ENCODE results near the gene HMX1. TPM values are rescaled to one million over a fixed set of nuclear protein-coding genes. Genes with fewer than 3 reads are reported as not detected.

The HMX1 gene
- polyA plus RNA-seq, 3 donors: not detected

DNA sequence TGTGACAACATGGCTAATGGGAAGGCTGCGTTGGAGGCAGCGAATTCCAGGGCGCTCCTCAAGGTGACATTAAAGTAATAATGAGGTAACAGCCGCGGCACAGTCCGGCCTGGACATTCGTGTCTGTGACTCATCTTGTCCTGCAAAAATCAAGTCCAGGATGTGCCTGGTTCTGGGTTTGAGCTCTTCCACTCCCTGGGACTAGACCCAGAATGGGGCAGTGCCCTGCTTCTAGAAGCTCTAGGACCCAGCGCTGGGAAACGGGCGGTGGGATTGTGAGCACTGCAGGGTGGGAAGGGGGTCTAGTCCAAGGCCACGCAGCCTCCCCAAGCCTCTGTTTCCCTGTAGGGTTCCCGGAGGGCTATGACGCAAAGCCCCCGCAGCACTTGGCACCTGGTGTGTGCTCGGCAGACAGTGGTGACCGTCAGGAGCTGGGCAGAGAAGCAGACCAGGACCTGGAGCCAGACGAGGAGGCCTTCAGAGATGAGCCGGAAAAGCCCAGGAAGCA lies 34.9 kb downstream of the HMX1 start:
- no peak for DNase-seq (ENCODE audit: extremely low read depth in 1 of 11, low read depth in 9 of 11, low spot score in 4 of 11)

DNA sequence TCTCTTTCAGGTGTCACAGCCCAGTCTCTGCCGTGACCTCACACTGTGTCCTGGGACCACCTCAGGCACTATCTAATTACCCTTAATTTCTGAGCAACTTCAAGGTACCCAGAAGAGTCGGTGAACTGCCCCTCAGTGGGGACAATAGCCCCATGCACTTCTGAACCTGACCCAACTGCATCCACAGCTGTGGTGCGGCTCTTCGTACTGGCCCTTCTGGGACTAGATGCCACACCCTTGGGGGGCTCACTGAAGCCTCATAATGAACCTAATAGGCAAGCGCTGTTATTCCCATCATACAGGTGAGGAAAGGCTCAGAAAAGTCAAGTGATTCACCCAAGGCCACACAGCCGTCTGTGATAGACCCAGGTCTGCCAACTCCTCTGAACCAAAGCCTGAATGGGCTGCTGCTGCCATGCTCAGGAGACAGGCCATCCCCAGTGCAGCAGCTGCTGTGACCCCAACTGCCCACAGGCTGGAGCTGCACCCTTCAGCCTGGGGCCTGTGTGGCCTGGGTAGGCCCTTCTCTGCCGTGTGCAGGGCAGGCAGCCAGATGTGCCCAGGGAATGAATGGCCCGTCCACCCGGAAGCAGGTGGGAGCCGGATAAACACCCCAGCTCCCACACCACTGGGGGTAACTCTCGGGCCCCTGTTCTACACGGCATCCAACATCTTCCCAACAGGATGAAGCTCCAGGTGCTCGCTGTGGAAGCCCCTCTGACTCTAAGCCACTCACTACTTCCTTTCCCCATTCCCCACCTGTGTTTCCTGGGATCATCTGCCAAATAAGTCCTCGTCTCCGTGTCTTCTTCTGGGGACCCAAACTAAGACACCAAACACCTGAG lies 35.9 kb downstream of the HMX1 start:
- DNase-seq (ENCODE audit: extremely low read depth in 1 of 11, low read depth in 9 of 11, low spot score in 4 of 11): no peak

DNA sequence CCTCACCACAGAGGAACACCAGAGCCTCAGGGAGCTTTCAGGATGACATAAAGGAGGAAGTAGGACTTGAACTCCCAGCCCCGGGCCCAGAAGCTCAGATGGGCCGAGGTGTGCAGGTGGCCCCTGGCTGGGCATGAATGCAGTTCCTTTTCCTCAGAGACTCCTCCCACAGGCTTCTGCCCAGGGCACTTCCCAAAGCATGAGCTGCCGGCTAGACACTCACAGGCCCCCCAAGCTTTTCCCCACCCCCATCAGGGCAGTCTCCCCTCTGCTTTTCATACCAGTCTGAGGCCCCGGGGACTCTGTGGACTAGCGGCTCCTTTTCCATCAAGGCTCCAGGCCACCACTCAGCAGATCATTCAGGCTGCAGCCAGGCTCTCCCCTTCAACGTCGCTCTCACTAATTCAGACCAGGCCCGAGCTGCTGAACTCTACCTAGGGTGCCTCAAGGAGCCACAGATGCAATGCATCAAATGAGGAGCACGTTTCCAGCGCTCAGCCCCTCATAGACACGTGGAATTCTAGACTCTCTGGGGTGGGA lies 36.9 kb downstream of the HMX1 start:
- DNase-seq (ENCODE audit: extremely low read depth in 1 of 11, low read depth in 9 of 11, low spot score in 4 of 11): no peak

DNA sequence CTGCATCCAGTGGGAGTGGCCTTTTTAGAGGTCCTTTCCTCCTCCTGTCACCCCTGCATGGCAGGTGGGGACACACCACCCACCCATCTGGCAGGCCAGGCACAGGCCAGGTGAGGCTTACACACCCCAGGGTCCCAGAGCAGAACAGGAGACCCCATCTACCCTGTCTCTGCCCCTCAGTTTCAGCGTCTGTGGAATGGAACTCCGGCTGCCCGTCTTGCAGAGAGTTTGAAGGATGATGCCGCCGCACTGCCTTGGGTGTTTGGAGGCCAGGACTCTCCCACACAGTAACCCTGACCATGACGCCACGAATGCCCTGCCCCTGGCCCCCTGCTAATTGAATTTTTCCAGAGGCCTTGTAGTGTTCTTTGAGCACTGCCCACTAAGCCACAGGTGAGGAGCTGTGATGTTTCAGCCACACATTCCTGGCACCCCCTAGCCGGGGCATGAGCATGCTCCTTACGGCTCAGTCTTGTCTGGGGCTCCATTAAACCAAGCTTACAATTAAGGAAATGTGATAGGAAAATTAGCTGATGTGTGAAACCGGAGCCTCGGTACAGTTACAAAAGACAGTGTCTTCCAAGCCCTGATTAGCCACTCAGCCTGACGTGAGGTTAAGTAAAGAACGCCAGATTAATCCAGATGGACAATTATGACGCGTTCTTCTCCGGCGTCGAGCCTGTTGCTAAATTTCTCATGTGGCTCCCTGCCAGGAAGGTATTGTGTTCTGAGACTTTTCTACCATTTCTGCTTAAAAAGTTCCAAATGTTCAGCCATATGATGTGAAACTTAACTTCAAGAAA lies 39.3 kb downstream of the HMX1 start:
- DNase-seq (ENCODE audit: extremely low read depth in 1 of 11, low read depth in 9 of 11, low spot score in 4 of 11): no peak

DNA sequence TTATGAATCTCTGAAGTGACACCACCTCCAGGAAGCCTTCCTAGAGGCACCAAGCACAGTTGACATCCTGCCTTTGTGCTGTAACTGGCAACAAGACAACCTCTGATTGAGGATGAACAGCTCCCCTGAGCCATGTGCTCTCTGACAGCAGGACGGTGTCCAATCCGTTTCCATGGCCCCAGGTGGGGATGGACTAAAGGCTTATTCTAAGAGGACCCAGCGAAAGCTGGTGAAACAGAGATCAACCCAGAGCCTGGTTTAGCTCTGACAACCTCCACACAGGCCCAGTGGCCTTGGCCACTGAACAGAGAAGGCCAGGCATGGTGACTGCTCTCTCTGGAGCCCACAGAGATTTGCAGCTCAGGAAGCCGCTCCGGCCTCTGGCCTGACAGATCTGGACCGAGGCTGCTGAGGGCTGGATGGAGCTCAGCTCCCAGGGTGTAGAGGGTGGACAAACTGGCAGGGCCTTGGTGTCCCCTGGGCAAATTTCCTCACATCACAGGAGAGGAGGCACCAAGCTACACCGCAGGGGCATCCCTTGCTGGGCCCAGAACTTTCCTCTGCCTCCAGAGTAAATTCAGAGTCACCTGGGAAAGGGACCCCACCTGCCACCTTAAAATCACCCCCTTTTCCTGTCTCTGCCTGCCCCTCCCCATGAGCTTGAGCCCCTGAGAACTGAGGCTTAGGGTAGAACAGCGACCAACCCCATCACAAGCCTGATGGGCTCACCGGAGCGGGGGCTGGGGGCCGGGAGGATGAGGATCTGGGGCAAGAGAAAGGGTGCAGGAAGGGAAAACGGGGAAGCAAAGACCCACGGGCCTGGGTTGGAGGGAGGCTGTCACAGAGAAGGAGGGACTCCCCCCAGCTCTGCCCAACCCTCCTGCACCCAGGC lies 40.2 kb downstream of the HMX1 start:
- no peak for DNase-seq (ENCODE audit: extremely low read depth in 1 of 11, low read depth in 9 of 11, low spot score in 4 of 11)

DNA sequence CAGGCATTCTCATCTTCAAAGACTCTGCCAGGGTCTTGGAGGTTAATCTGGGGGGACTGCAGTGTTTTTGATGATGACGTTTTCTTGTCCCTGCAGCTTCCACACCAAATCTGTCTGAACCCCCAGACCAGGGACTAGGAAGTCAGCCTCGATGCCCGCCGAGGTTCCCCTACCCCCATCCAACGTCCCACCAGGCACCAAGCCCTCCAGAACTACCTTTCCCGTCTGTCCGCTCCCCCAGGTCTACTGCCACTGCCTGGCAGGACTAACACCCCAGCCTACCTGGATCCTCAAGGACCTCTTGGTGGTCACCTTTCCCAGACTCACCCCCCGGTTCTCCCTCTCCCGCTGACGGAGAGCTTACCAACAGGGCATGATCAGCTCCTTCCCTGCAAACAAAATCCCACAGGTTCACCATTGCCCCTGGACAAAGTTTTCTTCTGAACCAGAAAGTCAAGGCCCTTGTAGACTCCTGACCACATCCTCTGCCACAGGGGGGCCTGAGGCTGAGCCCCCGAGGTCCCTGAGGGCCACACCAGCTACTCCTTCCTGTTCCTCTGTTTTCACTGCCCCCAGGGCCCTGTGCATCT lies 40.9 kb downstream of the HMX1 start:
- no peak for DNase-seq (ENCODE audit: extremely low read depth in 1 of 11, low read depth in 9 of 11, low spot score in 4 of 11)

DNA sequence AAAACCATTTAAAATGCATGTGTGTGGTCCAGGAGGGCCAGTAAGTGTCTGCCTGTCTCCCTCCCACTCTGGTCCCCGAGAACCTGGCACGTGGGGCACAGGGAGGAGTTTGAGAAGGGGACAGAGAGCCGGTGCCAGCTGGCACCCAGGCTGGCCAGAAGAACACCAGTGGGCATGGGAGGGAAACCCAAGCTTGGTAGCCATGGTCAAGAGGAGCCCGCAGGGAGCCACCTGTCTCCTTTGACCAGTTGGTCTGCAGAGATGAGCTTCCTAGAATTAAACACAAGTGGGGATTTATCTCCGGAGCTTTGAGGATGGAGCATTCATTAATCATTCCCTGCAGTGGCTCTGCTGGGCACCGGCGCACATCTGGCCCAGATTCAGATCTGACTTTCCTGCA lies 41.6 kb downstream of the HMX1 start:
- DNase-seq (ENCODE audit: extremely low read depth in 1 of 11, low read depth in 9 of 11, low spot score in 4 of 11): no peak

DNA sequence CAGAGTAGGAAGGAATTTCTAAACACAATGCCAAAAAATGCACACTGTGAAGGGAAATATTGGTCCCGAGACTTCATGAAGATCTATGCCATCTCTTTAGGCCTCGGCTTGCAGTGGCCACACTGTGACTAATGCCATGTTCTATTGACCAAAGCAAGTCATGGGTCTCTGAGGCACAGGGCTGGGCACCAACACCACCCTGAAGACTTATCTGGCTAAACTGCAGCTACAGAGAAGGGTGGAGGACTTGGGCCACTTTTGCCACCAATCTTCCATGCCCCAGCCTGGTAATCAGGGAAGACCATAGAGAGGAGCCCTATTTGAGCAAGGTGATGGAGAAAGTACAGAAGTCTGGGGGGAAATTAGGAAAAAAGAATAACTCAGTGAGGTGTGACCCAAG lies 42.1 kb downstream of the HMX1 start:
- no peak for DNase-seq (ENCODE audit: extremely low read depth in 1 of 11, low read depth in 9 of 11, low spot score in 4 of 11)

DNA sequence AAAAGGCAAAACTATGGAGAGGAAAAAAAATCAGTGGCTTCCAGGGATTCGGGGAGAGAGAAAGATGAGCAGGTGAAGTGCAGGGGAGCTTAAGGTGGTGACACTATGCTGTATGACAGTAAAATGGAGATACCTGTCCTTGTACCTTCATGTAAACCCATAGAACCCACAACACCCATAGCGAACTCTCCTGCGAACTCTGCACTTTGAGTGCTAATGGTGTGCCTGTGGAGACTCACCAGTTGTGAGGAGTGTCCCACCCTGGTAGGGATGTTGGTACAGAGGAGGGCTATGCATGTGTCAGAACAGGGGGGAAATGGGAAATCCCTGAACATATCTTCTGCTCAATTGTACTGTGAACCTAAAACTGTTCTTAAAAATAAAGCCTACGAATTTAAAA lies 42.8 kb downstream of the HMX1 start:
- no peak for DNase-seq (ENCODE audit: extremely low read depth in 1 of 11, low read depth in 9 of 11, low spot score in 4 of 11)

DNA sequence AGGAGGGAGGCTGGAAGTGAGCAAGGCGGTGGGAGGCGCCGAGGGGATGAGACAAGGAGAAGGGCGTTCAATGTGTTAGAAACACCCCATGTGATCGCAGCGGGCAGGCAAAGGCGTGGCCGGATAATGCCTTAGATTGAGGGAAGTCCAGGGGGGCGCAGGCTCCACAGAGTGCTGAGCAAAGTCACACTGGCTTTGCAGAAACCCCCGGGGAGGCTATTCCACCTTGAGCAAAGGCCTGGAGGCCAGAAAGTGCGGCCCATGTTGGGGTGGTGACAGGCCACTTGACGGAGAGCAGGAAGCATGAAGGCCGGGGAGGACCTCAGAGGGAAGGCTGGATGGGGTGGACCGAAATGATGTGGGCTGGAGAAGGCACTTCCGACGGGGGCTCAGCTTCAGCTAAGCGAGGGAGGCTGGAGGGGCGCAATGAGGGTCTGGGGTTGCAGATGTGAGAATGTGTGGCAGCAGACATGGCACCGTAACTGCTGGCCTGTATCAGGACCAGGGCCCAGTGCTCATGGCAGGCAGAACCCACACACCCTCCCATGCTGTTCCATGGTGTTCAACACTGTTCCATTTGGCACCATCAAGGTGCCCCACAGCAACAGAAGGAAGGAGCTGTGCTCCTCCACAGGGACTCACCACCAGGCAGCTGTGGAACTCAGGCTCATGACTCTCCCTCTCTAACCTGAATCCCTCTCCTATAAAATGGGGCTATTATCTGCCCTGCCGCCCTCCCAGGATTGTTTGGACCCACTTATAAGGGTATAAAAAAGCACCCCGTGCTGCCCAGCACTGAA lies 50.3 kb downstream of the HMX1 start:
- no peak for DNase-seq (ENCODE audit: extremely low read depth in 1 of 11, low read depth in 9 of 11, low spot score in 4 of 11)

DNA sequence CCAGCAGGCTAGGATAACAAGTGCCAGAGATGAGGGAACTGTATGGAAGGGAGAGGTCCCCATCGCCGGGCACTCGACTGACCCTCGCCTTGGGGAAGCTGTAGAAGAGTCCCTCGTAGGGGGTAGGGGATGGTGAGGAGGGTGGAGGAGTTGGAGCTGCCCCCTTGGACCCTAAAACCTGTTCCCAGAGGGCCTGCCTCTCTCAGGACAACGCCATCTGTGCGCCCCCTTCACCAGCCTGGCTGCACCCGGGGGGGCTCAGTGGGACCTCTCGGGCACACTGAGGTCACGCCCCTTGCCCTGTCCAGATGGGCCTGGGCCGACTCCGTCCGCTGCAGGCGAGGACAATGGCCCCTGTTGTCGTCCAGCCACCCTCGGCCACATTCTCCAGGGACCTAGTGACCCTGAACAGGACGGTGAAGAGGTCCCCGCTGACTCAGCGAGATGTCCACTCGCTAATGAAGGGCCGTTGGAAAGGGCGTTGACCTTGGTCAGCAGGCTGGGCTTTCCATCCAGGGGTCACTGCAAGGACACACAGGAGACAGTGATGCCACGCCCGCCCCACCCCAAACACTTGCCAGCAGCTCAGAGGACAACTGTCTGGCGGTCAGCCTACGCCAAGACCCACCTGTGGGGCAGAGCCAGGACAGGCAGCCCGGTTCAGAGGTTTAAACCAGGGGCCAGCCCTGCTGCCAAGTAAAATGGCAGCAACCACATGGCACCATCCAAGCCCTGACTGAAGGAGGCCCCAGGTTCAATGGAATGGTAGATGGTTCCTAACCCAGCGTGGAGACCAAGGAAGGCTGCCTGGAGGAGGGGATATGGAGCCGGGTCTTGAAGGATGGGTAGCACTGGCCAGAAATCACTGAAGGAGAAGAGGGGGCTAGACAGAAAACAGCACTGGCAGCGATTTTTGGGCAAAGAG lies 51.2 kb downstream of the HMX1 start:
- DNase-seq (ENCODE audit: extremely low read depth in 1 of 11, low read depth in 9 of 11, low spot score in 4 of 11): no peak

DNA sequence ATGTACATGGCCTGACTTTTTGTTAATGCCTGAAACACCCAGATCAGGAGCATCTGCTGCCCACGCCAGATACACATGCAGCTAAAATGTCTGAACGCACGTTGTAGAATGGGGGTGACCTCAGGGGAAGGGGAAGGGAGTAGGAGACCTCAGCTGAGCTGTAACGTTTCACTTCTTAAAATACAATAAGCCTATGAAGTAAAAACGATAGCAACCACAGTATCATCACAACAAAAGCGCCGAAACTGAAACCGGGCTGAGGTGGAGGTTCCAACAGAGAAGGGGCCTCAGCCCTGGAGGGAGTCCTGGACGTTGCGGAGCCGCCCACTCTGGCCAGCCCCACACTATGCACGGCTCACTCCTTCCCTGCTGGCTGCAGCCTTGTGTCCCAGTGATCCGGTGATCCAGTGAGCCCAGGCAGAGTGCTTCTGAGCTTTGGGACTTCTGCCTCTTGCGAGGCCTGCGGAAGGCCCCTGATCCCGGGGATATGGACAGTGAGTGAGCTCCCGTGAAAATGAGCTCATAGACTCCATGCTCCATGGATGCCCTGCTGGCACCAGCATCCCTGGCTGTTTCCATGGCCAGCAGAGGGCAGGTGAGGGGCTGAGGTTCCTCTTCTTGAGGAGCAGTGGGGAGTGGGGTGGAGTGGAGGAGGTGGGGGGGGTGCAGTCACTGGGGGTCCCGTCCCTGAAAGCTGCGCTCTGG lies 52.0 kb downstream of the HMX1 start:
- no peak for DNase-seq (ENCODE audit: extremely low read depth in 1 of 11, low read depth in 9 of 11, low spot score in 4 of 11)

DNA sequence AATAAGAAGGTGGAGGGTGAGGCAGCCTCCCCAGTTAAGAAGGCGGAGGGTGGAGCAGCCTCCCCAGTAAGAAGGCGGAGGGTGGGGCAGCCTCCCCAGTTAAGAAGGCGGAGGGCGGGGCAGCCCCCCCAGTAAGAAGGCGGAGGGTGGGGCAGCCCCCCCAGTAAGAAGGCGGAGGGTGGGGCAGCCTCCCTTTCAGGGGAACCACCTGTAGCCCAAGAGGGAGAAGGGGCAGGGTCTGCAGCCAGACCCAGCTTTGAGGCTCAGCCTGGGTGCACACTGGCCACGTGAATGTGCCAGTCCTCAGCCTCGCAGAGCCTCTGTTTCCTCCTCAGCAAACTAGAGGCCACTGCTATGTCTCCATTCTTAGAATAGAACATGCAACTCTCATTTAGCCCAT lies 52.6 kb downstream of the HMX1 start:
- no peak for DNase-seq (ENCODE audit: extremely low read depth in 1 of 11, low read depth in 9 of 11, low spot score in 4 of 11)

DNA sequence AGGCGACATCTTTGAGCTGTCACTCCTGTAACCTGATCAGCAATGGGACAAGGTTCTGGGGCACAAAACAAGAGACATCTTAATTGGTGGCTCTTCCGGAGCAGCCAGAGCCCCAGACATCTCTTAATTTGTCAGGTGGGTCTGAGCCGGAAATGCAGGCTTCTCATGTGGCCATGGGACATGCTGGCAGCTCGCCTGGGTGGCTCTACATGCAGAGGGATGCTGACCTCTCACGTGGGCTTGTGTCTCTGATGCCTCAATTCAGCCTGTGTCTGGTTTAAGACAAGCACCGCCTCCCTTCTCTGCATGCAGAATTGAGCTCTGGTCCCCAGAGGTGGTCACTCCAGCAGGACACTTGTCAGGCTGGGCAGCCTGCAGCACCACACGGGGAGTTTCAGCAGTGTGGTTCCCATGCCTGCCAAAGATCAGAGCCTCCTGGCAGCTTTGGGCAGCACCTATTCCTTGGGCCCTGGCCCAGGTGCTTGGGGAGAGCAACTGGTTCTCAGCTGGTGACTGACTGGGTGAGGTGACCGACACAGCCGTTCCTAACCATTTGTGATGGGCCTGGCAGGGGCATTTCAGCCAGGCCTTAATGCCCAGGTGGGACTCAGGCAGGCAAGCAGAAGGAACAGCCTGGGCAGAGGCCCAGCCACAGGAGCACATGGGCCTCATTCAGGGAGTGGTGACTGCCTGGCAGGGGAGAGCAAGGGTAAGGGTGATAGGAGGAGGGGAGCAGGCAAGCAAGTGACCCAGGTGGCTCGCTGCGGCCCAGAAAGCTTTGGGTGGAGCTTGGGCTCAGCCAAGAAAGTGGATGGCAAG lies 53.4 kb downstream of the HMX1 start:
- DNase-seq (ENCODE audit: extremely low read depth in 1 of 11, low read depth in 9 of 11, low spot score in 4 of 11): no peak

DNA sequence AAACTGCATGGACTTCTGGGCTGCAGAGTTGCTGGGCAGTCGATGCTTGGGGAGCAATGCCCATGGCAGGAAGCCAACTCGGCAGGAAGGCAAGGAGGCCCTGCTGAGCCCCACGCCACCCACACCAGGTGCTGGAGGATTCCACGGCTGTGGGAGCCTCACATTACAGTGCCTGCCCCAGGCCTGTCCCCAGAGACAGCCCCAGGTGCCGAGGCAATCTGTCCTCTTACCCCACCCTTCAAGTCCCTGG lies 53.9 kb downstream of the HMX1 start:
- no peak for DNase-seq (ENCODE audit: extremely low read depth in 1 of 11, low read depth in 9 of 11, low spot score in 4 of 11)
